Epidermal melanocyte (primary cell): ENCODE results near the gene PATZ1.

ENCODE experiments used
- DNase-seq: peaks from one replicate; pipeline ENCODE4 v3.0.0; 2011; ENCODE audit warnings: low spot score; ENCODE audit not compliant: insufficient read length

The PATZ1 gene

DNA sequence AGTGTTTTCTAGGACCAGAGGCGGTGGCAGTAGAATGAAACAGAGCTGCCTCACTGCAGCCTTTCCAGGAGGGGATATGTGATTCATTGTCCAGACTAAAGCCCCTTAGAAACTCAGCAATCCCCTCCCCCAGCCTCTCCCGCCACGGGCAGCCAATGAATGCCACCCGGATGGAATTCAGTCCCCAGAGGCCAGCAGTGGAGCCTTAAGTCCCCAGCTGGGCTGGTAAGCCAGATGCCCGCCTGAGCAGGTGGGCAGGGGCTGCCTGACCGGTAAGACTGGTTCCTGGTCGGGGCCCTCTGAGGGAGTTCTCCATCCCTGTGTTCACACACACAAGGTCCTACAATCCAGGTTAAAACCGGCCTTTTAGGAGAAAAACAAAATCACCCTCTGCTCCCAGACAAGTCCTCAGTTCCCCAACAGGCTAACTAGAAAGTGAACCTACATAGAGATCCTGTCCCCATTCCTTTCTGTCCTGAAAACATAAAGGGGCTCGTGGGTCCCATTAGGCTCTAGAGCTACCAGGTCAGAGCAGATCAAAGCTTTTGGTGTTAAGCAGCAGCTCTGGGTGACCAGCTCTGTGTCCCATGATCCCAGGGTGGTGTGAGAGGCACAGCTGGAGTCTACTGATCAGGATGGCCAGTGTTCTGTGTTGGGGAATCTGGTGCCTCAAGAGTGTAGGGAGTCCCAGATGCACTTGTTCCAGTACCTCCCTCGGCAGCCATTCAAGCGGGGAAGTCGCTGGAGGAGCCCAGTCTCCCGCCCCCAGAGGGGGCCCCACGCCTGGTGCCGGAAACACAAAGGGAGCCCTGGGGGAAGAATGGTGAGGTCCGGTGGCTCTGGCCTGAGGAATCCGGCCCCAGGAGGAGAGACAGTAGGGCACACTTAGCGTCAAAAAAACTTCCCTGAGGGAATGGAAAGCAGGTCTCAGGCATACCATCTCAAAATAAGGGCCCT, 2.6 kb downstream of the PATZ1 start:
- DNase-seq = peak; percentile 18

- peak; percentile 8 for DNase-seq
Observed at GRCh38 chr22:31342389-31343140, 3.6 kb downstream of the PATZ1 start.

- peak; percentile 10 for DNase-seq
Observed at GRCh38 chr22:31341386-31342088, 4.6 kb downstream of the PATZ1 start.

GRCh38 chr22:31340765-31341247, 5.3 kb downstream of the PATZ1 start:
- peak; percentile 1 for DNase-seq

- no peak for DNase-seq
Observed at GRCh38 chr22:31340360-31340759, 5.8 kb downstream of the PATZ1 start.

GRCh38 chr22:31339148-31339832, 6.9 kb downstream of the PATZ1 start:
- DNase-seq = no peak

DNA sequence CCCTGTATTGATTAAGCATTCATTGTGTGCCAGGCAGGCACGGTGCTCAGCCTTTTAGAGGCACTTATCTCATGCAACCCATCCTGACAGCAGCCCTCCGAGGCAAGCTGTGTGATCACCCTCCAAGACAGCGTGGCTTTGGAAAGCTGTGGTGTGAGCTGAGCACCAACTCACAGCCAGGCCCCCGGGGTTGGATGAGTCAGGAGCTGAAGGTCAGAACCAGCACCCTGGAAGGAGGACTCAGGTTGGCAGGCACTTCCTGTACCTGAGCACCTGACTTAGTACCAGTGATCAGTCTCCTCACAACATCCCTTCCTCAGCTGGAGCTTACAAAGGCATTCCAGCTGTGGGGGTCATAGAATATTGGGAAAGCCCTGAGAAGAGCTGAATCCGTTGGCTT, 9.0 kb downstream of the PATZ1 start:
- no peak for DNase-seq

- DNase-seq = no peak
Observed at GRCh38 chr22:31334329-31334728, 11.8 kb downstream of the PATZ1 start.

- no peak for DNase-seq
Observed at GRCh38 chr22:31333641-31334040, 12.5 kb downstream of the PATZ1 start.

DNA sequence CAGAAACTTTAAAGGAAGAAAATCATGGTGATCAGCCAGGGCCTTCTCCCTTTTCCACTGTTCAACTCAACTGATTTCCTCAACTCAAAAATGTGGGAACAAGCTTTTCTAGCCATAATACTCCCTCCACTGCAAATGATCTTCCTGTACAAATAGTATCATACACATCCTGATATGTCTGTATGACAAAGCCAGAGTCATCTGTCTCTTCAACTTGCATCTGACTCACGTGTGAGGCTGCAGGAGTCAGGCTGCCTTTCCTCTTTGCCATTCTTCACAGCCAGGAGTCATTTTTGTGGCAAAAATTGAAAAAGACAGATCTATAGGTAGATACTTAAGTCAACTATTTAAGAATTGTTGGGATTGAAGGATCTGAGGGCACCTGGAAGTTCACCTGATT, 13.3 kb downstream of the PATZ1 start:
- DNase-seq = no peak

DNA sequence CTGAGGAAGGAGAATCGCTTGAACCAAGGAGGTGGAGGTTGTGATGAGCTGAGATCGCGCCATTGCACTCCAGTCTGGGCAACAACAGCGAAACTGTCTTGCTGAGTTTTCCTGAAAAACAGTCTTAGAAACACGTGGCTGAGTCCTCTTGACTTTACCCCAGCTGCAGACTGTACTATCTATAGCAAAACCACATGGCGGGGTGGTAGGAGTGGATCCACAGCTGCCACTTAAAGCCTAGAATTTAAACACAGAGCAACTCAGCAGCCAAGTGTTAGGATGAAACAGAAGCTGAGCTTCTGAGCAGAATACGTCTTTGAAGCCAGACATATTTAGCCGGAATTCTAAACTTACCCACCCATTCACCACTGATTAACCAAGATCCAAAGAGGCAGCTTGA, 14.1 kb downstream of the PATZ1 start:
- no peak for DNase-seq

DNA sequence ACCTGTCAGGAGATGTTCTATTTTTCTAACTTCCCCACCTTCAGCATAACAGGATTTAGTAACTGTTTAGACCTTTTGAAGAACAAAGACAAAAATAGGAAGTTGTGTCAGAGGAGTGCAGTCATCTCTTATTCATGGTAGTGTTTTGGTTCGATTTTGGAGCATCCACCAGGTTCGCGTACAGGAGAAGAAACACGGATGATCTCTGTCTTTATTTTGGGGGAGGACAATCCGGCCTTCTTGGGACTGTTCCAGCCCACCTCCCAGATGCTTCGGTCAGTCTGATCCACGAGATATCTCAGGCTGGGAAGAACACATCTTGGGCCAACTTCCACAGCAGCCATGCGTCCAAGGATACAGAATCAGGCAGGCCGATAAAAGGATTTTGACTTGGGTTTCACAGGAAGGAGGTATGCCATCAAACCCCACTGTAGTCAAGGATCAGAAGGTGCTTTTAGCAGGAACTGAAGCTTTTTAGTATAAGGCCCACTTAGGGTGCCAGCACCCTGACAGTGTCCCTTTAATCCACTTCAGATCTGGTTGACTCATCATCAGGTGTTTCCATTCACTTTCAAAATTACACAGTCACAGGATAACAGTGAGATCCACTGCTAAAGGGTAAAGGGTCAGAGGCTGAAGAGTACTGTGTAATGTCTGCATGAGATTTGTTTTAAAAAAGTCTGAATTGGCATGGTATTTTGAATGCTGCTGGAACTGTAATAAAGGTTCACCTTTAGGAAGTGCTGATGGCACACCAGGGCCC, 16.5 kb downstream of the PATZ1 start:
- no peak for DNase-seq

DNA sequence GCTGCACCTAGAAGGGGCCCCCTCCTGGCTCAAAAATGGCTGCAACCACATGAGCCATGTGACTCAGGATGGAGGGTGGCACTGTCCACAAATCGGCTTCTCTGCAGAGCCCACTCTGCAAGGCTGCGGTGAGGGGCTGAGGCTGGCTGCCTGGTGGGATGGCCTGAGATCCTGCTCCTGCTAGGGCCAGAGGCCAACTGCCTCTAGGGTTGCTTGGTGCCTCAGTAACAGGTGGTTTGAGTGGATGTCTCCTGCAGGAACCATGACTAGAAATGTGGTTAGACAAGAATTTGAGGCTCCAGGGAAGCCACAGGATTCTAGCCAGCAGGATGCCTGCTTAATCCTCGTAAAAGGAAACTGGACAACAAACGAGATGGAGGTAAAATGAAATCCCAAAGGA, 17.1 kb downstream of the PATZ1 start:
- no peak for DNase-seq

- no peak for DNase-seq
Observed at GRCh38 chr22:31328544-31328960, 17.6 kb downstream of the PATZ1 start.

DNA sequence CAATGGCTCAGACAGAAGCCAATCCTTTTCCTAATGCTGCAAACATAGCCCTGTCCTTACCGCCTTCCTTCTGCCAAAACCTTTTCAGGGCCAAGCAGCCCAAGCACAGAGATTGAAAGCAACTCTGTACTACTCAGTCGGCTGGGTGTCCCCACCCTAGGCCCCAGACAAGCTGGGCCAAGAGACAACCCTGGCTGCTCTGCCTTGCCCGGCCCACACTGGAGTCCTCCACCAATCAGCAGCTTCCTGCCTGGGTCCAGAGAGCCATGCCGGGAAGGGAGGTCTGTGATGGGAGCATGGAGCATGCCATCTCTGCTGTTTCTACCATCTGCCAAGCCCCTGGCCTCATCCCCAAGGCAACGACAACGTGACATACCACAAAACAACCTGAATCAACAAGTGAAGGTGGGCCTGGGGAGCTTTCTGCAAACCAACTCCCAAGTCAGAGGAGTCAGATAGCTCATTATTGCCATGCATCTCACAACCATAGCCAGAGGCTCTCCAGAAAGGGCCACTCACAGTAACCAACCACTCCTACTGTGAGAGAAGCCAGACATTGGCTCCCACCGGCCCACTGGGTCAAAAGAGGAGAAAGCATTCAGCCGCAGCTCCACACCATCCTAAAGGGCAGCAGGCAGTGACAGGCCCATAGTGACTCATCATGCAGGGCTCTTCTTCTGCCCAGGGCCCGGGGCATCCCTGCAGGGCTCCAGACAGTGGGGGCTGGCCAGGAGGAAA, 18.2 kb downstream of the PATZ1 start:
- DNase-seq = no peak

GRCh38 chr22:31326877-31327276, 19.3 kb downstream of the PATZ1 start:
- no peak for DNase-seq

DNA sequence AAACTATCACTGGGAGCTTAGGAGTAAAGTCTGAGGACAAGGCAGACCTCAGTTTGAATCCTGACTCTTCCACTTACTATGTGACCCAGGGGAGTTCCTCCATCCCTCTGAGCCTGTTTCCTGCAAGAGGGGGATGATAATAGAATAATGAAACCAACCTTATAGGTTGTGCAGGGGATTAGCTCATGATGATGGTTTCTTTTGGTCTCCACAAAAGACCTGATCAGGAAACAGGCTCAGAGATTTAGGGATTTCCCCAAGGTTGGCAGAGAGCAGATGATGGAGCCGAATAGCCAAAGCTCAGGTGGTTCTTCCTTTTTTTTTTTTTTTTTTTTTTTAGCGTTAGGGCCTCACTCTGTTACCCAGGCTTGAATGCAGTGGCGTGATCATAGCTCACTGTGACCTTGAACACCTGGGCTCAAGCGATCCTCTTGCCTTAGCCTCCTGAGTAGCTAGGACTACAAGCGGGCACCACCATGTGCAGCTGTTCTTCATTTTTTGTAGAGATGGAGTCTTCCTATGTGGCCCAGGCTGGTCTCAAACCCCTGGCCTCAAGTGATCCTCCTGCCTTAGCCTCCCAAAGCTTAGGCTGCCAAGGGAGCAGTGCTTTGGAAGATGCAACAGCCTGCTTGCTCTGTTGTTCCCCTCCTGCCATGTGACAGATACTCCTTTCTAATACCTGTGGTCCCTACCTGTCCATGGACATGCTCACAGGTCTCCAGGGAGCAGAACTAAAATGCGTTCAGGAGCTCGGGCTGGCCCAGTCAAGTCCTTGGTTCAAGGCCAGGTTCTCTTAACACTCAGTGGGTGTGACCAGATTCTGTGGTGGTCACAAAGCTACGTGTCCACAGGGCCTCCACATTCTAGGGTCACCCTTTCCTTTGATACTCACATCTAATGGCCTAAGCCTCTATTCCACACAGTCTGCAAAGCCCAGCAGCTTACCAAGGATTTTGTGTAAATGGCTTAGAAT, 22.3 kb downstream of the PATZ1 start:
- DNase-seq = no peak

DNA sequence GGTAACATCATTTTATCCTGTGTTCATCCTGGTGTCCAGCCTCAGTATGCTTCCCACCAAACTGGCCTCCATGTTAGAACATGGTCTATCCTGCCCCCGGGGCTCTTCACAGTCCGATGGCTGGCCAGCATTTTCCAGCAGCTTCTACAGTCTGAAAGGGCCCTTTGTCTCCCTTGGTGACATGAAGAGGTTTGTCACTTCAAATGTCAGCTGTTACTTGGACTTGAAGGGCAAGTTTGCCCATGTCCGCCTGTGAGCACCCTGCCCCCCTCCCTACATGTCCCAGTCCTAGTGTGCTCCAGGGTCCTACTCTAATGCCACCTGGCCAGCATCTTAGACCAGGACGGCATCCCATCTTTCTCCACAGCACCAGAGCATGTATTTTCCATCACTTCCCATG, 24.7 kb downstream of the PATZ1 start:
- DNase-seq = no peak
